NCI-H2196 (cell line): ENCODE data around the gene SPATA21.

Experiments
- DNase-seq: peaks from one replicate; lab custom pipeline; 2025; ENCODE audit not compliant: unreplicated experiment; lab: John Stamatoyannopoulos, UW

The SPATA21 gene

GRCh38 chr1:16451841-16452528, 14.8 kb upstream of the SPATA21 start:
- DNase-seq = no peak

- DNase-seq = no peak
These were observed 13.7 kb upstream of the SPATA21 start for GRCh38 chr1:16450863-16451481.

- DNase-seq = no peak
These were observed 12.4 kb upstream of the SPATA21 start for GRCh38 chr1:16449666-16450065.

GRCh38 chr1:16449065-16449464, 11.8 kb upstream of the SPATA21 start:
- DNase-seq = no peak

GRCh38 chr1:16447641-16448040, 10.4 kb upstream of the SPATA21 start:
- DNase-seq = no peak

- DNase-seq = no peak
These were observed 8.9 kb upstream of the SPATA21 start for GRCh38 chr1:16446116-16446515.

- no peak for DNase-seq
These were observed 7.8 kb upstream of the SPATA21 start for GRCh38 chr1:16445052-16445451.

- DNase-seq = no peak
These were observed 6.9 kb upstream of the SPATA21 start for GRCh38 chr1:16443975-16444770.

- no peak for DNase-seq
These were observed 5.7 kb upstream of the SPATA21 start for GRCh38 chr1:16442941-16443340.

- no peak for DNase-seq
These were observed 5.0 kb upstream of the SPATA21 start for GRCh38 chr1:16442265-16442664.

- DNase-seq = no peak
These were observed 4.0 kb upstream of the SPATA21 start for GRCh38 chr1:16441282-16441665.

- DNase-seq = peak; percentile 97
These were observed 3.5 kb upstream of the SPATA21 start, which contains the start of gene NECAP2 for GRCh38 chr1:16440470-16441281. NECAP2 (plus strand) TSS chr1:16440724; CDS start chr1:16440762, 38 bp downstream.

GRCh38 chr1:16440131-16440469, 2.9 kb upstream of the SPATA21 start:
- DNase-seq = no peak

- DNase-seq = no peak
These were observed 1.7 kb upstream of the SPATA21 start for GRCh38 chr1:16438924-16439323.

- no peak for DNase-seq
These were observed 1.3 kb upstream of the SPATA21 start for GRCh38 chr1:16438516-16438915.

GRCh38 chr1:16434501-16434900, 2.7 kb downstream of the SPATA21 start:
- no peak for DNase-seq

GRCh38 chr1:16434007-16434406, 3.2 kb downstream of the SPATA21 start:
- no peak for DNase-seq

- DNase-seq = no peak
These were observed 4.2 kb downstream of the SPATA21 start for GRCh38 chr1:16433030-16433429.

GRCh38 chr1:16430606-16431005, 6.6 kb downstream of the SPATA21 start:
- DNase-seq = no peak

- no peak for DNase-seq
These were observed 11.8 kb downstream of the SPATA21 start for GRCh38 chr1:16425125-16426025.
